ENCODE data around the gene ZNF107. TPM values are rescaled to one million over a fixed set of nuclear protein-coding genes. Genes with fewer than 3 reads are reported as not detected.

The ZNF107 gene
- total and polyA plus RNA-seq, 2 of the 4 experiments (the other 2 are of a cell fraction), result 2.0 to 2.5 TPM

DNA sequence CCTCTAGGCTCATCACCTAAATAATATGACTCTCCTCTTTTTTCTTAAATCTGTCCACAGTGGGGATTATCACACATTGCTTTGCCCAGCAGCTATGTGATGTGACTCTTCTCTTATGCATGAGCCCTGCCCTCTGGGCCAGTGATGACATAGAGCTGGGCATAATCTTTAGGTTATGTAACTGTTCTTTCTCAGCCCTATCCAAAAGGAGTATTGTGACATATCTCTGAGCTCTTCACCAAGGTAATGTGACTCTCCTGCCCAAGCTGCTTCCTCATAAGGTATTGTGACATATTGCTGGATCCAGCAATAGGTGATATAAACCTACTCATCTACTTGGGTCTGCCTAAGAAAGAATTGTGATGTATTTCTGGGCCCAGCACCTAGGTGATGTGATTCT, 37.7 kb upstream of the ZNF107 start:
- Histone ChIP-seq H3K23ac (ENCODE audit: low read depth, low read length) (no peak overlapping the region), H3K4me1 (ENCODE audit: control insufficient read depth, insufficient read depth, low read length) (no peaks in the 10 kb centered on the region), H4K91ac (ENCODE audit: insufficient read depth, low read depth, low read length) (no peak overlapping the region), H3K4ac (ENCODE audit: low read depth, low read length) (no peak overlapping the region), H2BK120ac (ENCODE audit: low read depth, low read length) (no peak overlapping the region), H3K9me3 (ENCODE audit: control insufficient read depth, insufficient read depth, low read length) (no peaks in the 10 kb centered on the region), H2BK20ac (ENCODE audit: low read depth, low read length) (no peak overlapping the region), H4K5ac (ENCODE audit: low read depth, low read length) (no peak overlapping the region), H3K79me1 (ENCODE audit: low read depth in 1 of 2, low read length in 2 of 2) (no peaks in the 10 kb centered on the region), H3K9ac (ENCODE audit: low read depth, low read length) (no peak overlapping the region), H3K4me2 (ENCODE audit: low read depth, low read length) (no peak overlapping the region), H3K18ac (ENCODE audit: low read depth, low read length) (no peak overlapping the region), H3K4me3 (ENCODE audit: insufficient read depth, low read depth, low read length) (no peak overlapping the region), H2BK15ac (ENCODE audit: low read depth, low read length) (no peak overlapping the region), H2BK5ac (ENCODE audit: low read depth, low read length, poor library complexity, severe bottlenecking) (no peak overlapping the region), H4K8ac (ENCODE audit: low read depth in 2 of 2, low read length in 2 of 2) (no peak overlapping the region), H2AFZ (replicated peaks; ENCODE audit: low read length, poor library complexity) (no peak overlapping the region), H3K14ac (replicated peaks; ENCODE audit: low read depth, low read length) (no peak overlapping the region), H3K36me3 (ENCODE audit: control insufficient read depth, insufficient read depth, low read length) (no peaks in the 10 kb centered on the region), H4K20me1 (ENCODE audit: insufficient read depth, low read length) (no peaks in the 10 kb centered on the region), H3K27me3 (ENCODE audit: control insufficient read depth, insufficient read depth, low read length) (no peaks in the 10 kb centered on the region), H2AK9ac (replicated peaks; ENCODE audit: low read depth, low read length, poor library complexity) (no peak overlapping the region), H3K27ac (ENCODE audit: insufficient read depth, low read length) (no peak overlapping the region), H3K56ac (ENCODE audit: extremely low read depth, insufficient read depth, low read length) (no peak overlapping the region), H3K9me1 (ENCODE audit: insufficient read depth, low read length) (no peaks in the 10 kb centered on the region), H2AK5ac (ENCODE audit: low read depth, low read length) (no peak overlapping the region)
- intact Hi-C loops (cut with micrococcal nuclease), result no loop called here
- no peak for DNase-seq
- dilution Hi-C loops (cut with HindIII; ENCODE audit: low sequenced_read_pairs, unreplicated experiment), result no loop called here
- ChIA-PET POLR2A (ENCODE audit: unreplicated experiment) (no interaction called here), CTCF (no interaction called here)
- no peak for ATAC-seq (ENCODE audit: low read depth)
- in situ Hi-C loops (cut with MboI; ENCODE audit: low sequenced_read_pairs), result no loop called here
- BruUV-seq (replicated peaks), result no TSS peak
- TF ChIP-seq, protein P1, sequence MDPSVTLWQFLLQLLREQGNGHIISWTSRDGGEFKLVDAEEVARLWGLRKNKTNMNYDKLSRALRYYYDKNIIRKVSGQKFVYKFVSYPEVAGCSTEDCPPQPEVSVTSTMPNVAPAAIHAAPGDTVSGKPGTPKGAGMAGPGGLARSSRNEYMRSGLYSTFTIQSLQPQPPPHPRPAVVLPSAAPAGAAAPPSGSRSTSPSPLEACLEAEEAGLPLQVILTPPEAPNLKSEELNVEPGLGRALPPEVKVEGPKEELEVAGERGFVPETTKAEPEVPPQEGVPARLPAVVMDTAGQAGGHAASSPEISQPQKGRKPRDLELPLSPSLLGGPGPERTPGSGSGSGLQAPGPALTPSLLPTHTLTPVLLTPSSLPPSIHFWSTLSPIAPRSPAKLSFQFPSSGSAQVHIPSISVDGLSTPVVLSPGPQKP (IDR thresholded peaks at IDR 0.05; ENCODE audit: borderline replicate concordance, low read depth, low read length), result no peak
- TF ChIP-seq, protein P2, sequence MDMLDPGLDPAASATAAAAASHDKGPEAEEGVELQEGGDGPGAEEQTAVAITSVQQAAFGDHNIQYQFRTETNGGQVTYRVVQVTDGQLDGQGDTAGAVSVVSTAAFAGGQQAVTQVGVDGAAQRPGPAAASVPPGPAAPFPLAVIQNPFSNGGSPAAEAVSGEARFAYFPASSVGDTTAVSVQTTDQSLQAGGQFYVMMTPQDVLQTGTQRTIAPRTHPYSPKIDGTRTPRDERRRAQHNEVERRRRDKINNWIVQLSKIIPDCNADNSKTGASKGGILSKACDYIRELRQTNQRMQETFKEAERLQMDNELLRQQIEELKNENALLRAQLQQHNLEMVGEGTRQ (IDR thresholded peaks at IDR 0.05; ENCODE audit: low read depth, low read length), result no peak
- TF ChIP-seq RAD21 (IDR thresholded peaks at IDR 0.05; ENCODE audit: low read length) (no peak), NFE2L2 (IDR thresholded peaks at IDR 0.05; ENCODE audit: low read depth, low read length) (no peak), SMC3 (IDR thresholded peaks at IDR 0.05; ENCODE audit: low read depth, low read length) (no peak), BHLHE40 (IDR thresholded peaks at IDR 0.05; ENCODE audit: low read depth, low read length) (no peak), CHD1 (IDR thresholded peaks at IDR 0.05; ENCODE audit: low read depth, low read length) (no peak), FOS (IDR thresholded peaks at IDR 0.05; ENCODE audit: low read depth, low read length) (no peak), RFX5 (IDR thresholded peaks at IDR 0.05; ENCODE audit: low read depth, low read length) (no peak), CEBPB (IDR thresholded peaks at IDR 0.05; ENCODE audit: low read depth, low read length) (no peak; the same call in 1 of the 2 replicates)
- TF ChIP-seq, protein P3, sequence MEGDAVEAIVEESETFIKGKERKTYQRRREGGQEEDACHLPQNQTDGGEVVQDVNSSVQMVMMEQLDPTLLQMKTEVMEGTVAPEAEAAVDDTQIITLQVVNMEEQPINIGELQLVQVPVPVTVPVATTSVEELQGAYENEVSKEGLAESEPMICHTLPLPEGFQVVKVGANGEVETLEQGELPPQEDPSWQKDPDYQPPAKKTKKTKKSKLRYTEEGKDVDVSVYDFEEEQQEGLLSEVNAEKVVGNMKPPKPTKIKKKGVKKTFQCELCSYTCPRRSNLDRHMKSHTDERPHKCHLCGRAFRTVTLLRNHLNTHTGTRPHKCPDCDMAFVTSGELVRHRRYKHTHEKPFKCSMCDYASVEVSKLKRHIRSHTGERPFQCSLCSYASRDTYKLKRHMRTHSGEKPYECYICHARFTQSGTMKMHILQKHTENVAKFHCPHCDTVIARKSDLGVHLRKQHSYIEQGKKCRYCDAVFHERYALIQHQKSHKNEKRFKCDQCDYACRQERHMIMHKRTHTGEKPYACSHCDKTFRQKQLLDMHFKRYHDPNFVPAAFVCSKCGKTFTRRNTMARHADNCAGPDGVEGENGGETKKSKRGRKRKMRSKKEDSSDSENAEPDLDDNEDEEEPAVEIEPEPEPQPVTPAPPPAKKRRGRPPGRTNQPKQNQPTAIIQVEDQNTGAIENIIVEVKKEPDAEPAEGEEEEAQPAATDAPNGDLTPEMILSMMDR (conservative IDR thresholded peaks at IDR 0.05; ENCODE audit: low read depth, low read length), result no peak
